ENCODE data around the gene CYP1B1. TPM values are rescaled to one million over a fixed set of nuclear protein-coding genes. Genes with fewer than 3 reads are reported as not detected.

The CYP1B1 gene
- total RNA-seq, 2 experiments from 2014 or later = 0.14 to 0.17 TPM

GRCh38 chr2:38074058-38074763 is 1.7 kb downstream of the CYP1B1 start:
- no peaks in the 10 kb centered on the region for H3K36me3 ChIP-seq (ENCODE audit: insufficient read depth, low read length)
- no peaks in the 10 kb centered on the region for H3K36me3 Mint-ChIP-seq (ENCODE audit: low read depth)
- H3K9me3 ChIP-seq (ENCODE audit: control insufficient read depth in 1 of 2, insufficient read depth in 1 of 2, low read length in 2 of 2) = no peaks in the 10 kb centered on the region
- POLR2A ChIA-PET = no interaction called here
- peak in 1 of 14 experiments; percentile 21 for DNase-seq
- H3K4me3 ChIP-seq (ENCODE audit: low read length) = peak overlapping the region; percentile 20
- CTCF ChIA-PET = no interaction called here
- peak overlapping the region; percentile 61 for H3K4me3 Mint-ChIP-seq
- H3K27ac Mint-ChIP-seq = no peak overlapping the region
- peaks cover 51% of the 10 kb centered on the region for H3K27me3 Mint-ChIP-seq
- TF ChIP-seq CTCF (IDR thresholded peaks at IDR 0.05) = no peak
- H3K4me1 ChIP-seq (ENCODE audit: insufficient read depth, low read length) = peaks cover 13% of the 10 kb centered on the region
- peaks cover 49 to 65% of the 10 kb centered on the region in 2 experiments for H3K27me3 ChIP-seq (ENCODE audit: control insufficient read depth in 1 of 2, insufficient read depth in 2 of 2, low read length in 2 of 2)
- H3K27ac ChIP-seq (ENCODE audit: low read depth in 1 of 2, low read length in 2 of 2) = no peak overlapping the region
- no peak for ATAC-seq (ENCODE audit: poor library complexity)
- no peaks in the 10 kb centered on the region for H3K9me3 Mint-ChIP-seq
- H3K4me1 Mint-ChIP-seq (ENCODE audit: low read depth) = peaks cover 7% of the 10 kb centered on the region
- intact Hi-C loops (cut with DNase I, micrococcal nuclease) = no loop called here

GRCh38 chr2:38073211-38074057 is 2.5 kb downstream of the CYP1B1 start:
- Mint-ChIP-seq H3K27ac (no peak overlapping the region), H3K4me1 (ENCODE audit: low read depth) (peaks cover 7% of the 10 kb centered on the region), H3K9me3 (no peaks in the 10 kb centered on the region), H3K36me3 (ENCODE audit: low read depth) (no peaks in the 10 kb centered on the region), H3K27me3 (peaks cover 43% of the 10 kb centered on the region), H3K4me3 (peak overlapping the region; percentile 61)
- ChIA-PET POLR2A (no interaction called here), CTCF (no interaction called here)
- Histone ChIP-seq H3K27me3 (ENCODE audit: control insufficient read depth in 1 of 2, insufficient read depth in 2 of 2, low read length in 2 of 2) (peaks cover 48 to 58% of the 10 kb centered on the region in 2 experiments), H3K4me3 (ENCODE audit: low read length) (peak overlapping the region; percentile 20), H3K9me3 (ENCODE audit: control insufficient read depth in 1 of 2, insufficient read depth in 1 of 2, low read length in 2 of 2) (no peaks in the 10 kb centered on the region), H3K27ac (ENCODE audit: low read depth in 1 of 2, low read length in 2 of 2) (no peak overlapping the region), H3K4me1 (ENCODE audit: insufficient read depth, low read length) (peaks cover 13% of the 10 kb centered on the region), H3K36me3 (ENCODE audit: insufficient read depth, low read length) (no peaks in the 10 kb centered on the region)
- no peak for TF ChIP-seq CTCF (IDR thresholded peaks at IDR 0.05)
- no peak for DNase-seq
- ATAC-seq (ENCODE audit: poor library complexity) = no peak
- intact Hi-C loops (cut with DNase I, micrococcal nuclease) = no loop called here

GRCh38 chr2:38070438-38070837 is 5.5 kb downstream of the CYP1B1 start:
- intact Hi-C loops (cut with DNase I, micrococcal nuclease) = no loop called here
- Mint-ChIP-seq H3K36me3 (ENCODE audit: low read depth) (no peaks in the 10 kb centered on the region), H3K9me3 (no peaks in the 10 kb centered on the region), H3K4me1 (ENCODE audit: low read depth) (peaks cover 7% of the 10 kb centered on the region), H3K4me3 (no peak overlapping the region), H3K27me3 (peaks cover 30% of the 10 kb centered on the region), H3K27ac (no peak overlapping the region)
- Histone ChIP-seq H3K36me3 (ENCODE audit: insufficient read depth, low read length) (no peaks in the 10 kb centered on the region), H3K9me3 (ENCODE audit: control insufficient read depth in 1 of 2, insufficient read depth in 1 of 2, low read length in 2 of 2) (no peaks in the 10 kb centered on the region), H3K27ac (ENCODE audit: low read depth in 1 of 2, low read length in 2 of 2) (no peak overlapping the region), H3K4me3 (ENCODE audit: low read length) (no peak overlapping the region), H3K27me3 (ENCODE audit: control insufficient read depth in 1 of 2, insufficient read depth in 2 of 2, low read length in 2 of 2) (peaks cover 27 to 37% of the 10 kb centered on the region in 2 experiments), H3K4me1 (ENCODE audit: insufficient read depth, low read length) (no peaks in the 10 kb centered on the region)
- ChIA-PET POLR2A (no interaction called here), CTCF (no interaction called here)
- TF ChIP-seq CTCF (IDR thresholded peaks at IDR 0.05) = no peak
- DNase-seq (no peak), ATAC-seq (ENCODE audit: poor library complexity) (no peak)
